Measurements from ENCODE around the gene STARD10. TPM values are rescaled to one million over a fixed set of nuclear protein-coding genes. Genes with fewer than 3 reads are reported as not detected.

Gene STARD10
- total and polyA plus RNA-seq, 10 donors, result 19.7 to 46.7 (median 27.9) TPM

GRCh38 chr11:72780296-72781062 is 13.4 kb downstream of the STARD10 start:
- Histone ChIP-seq H3K36me3 (no peaks in the 10 kb centered on the region), H3K4me1 (peaks cover 22 to 72% (median 49%) of the 10 kb centered on the region in 6 donors), H3K27ac (peak overlapping the region in 1 of 8 donors; percentile 70), H3K4me3 (peak overlapping the region; percentile 35 to 78 (median 55)), H3K9me3 (no peaks in the 10 kb centered on the region), H3K27me3 (replicated peaks in 1 of 7) (peaks cover 0 to 10% (median 0%) of the 10 kb centered on the region in 7 donors)
- intact Hi-C loops (cut with DNase I; ENCODE audit: low total_unique reads), result no loop called here
- TF ChIP-seq CTCF (IDR thresholded peaks at IDR 0.05 in 8 of 11, conservative IDR thresholded peaks at IDR 0.05 in 3 of 11) (no peak), POLR2AphosphoS5 (IDR thresholded peaks at IDR 0.05) (no peak), POLR2A (IDR thresholded peaks at IDR 0.05) (no peak)
- 88 to 95% (median 92%) methylated on average over 4 to 10 of the region's 10 CpGs for WGBS, 5 donors
- no peak for DNase-seq

- no peaks in the 10 kb centered on the region for H3K9me3 ChIP-seq
- 85 to 89% (median 85%) methylated on average over 4 of the region's 4 CpGs for WGBS, 5 donors
- peak overlapping the region in 2 of 8 donors; percentile 71 to 78 for H3K4me3 ChIP-seq
- DNase-seq, result no peak
- H3K27me3 ChIP-seq (replicated peaks in 1 of 7), result peaks cover 0 to 10% (median 0%) of the 10 kb centered on the region in 7 donors
- intact Hi-C loops (cut with DNase I; ENCODE audit: low total_unique reads), result no loop called here
- H3K36me3 ChIP-seq, result no peaks in the 10 kb centered on the region
- H3K27ac ChIP-seq, result no peak overlapping the region
- TF ChIP-seq POLR2A (IDR thresholded peaks at IDR 0.05), result no peak
- no peak for TF ChIP-seq CTCF (IDR thresholded peaks at IDR 0.05 in 8 of 11, conservative IDR thresholded peaks at IDR 0.05 in 3 of 11)
- TF ChIP-seq POLR2AphosphoS5 (IDR thresholded peaks at IDR 0.05), result no peak
- peaks cover 22 to 79% (median 49%) of the 10 kb centered on the region in 6 donors for H3K4me1 ChIP-seq
Observed at GRCh38 chr11:72779495-72780128, 14.2 kb downstream of the STARD10 start.

GRCh38 chr11:72778535-72779494 is 15.0 kb downstream of the STARD10 start:
- no peak overlapping the region for H3K27ac ChIP-seq
- H3K27me3 ChIP-seq (replicated peaks in 1 of 7), result peaks cover 0 to 10% (median 0%) of the 10 kb centered on the region in 7 donors
- no peaks in the 10 kb centered on the region for H3K9me3 ChIP-seq
- no peak overlapping the region for H3K4me3 ChIP-seq
- WGBS, 5 donors, result 93 to 99% (median 96%) methylated on average over 6 to 7 of the region's 7 CpGs
- DNase-seq, result no peak
- H3K4me1 ChIP-seq, result peaks cover 22 to 87% (median 49%) of the 10 kb centered on the region in 6 donors
- no peaks in the 10 kb centered on the region for H3K36me3 ChIP-seq
- TF ChIP-seq POLR2AphosphoS5 (IDR thresholded peaks at IDR 0.05) (no peak), POLR2A (IDR thresholded peaks at IDR 0.05) (no peak), CTCF (IDR thresholded peaks at IDR 0.05 in 8 of 11, conservative IDR thresholded peaks at IDR 0.05 in 3 of 11) (no peak)
- intact Hi-C loops (cut with DNase I; ENCODE audit: low total_unique reads), result no loop called here

Measured in spleen (tissue), 11 donors.